Neural crest cell (in vitro differentiated cells): Measurements from ENCODE around the gene NLGN4X. TPM values are rescaled to one million over a fixed set of nuclear protein-coding genes. Genes with fewer than 3 reads are reported as not detected.
A peak's percentile ranks its signal among the peaks of the same experiment; 100 is the strongest.

ENCODE experiments used
- DNase-seq: peaks from one replicate; pipeline ENCODE4 v3.0.0; 2021; ENCODE audit warnings: low read depth, mixed read lengths, low spot score
- H3K27ac Mint-ChIP-seq: one replicate; pipeline ENCODE4 v1.8.0; 2021; ENCODE audit warnings: mild to moderate bottlenecking, mixed read lengths; ENCODE audit not compliant: unreplicated experiment
- H3K27me3 Mint-ChIP-seq: 2 replicates; pipeline ENCODE4 v1.8.0; 2021; ENCODE audit warnings: low read depth, mild to moderate bottlenecking, mixed read lengths
- H3K36me3 Mint-ChIP-seq: 2 replicates; pipeline ENCODE4 v1.8.0; 2021; ENCODE audit warnings: low read depth, mild to moderate bottlenecking, mixed read lengths
- H3K4me1 Mint-ChIP-seq: 2 replicates; pipeline ENCODE4 v1.8.0; 2021; ENCODE audit warnings: mixed read lengths
- H3K4me3 Mint-ChIP-seq: one replicate; pipeline ENCODE4 v1.8.0; 2021; ENCODE audit warnings: mild to moderate bottlenecking, mixed read lengths
- H3K9me3 Mint-ChIP-seq: 2 replicates; pipeline ENCODE4 v1.8.0; 2021; ENCODE audit warnings: mixed read lengths
- total RNA-seq: library from RNA; stranded (reverse); gene quantifications from 2 replicates; pipeline ENCODE4 v1.2.1, GENCODE V29; 2021
- TF ChIP-seq, protein P1 (sequence below): fragments of 200-600 bp; sonication (generic); conservative IDR thresholded peaks from 2 replicates; pipeline ENCODE4 v1.5.0; 2021; ENCODE audit warnings: antibody characterized with exemption, mild to moderate bottlenecking

Gene NLGN4X
- total RNA-seq, 1 donor from 2014 or later = 57.8 TPM

DNA sequence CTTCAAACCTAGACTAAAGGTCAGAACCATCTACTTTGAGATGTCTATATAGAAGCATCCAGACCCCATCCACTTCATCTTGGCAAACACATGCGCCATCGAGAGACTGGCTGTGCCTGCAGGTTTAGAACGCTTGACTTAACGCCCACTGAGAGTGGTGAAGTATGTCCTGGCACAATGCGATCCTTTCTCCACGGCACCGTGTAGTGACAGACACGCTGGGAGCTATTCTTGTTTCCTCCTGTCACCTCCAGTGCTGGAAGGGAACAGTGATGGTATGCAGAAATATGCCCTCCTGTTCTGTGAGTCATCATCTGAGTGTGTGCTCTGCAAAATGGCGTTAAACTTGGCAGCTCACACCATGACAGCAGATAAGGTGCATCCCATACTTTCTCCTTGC, 330.2 kb downstream of the NLGN4X start:
- no peak overlapping the region for H3K27ac Mint-ChIP-seq
- H3K36me3 Mint-ChIP-seq = peaks cover 19% of the 10 kb centered on the region
- no peaks in the 10 kb centered on the region for H3K27me3 Mint-ChIP-seq
- H3K9me3 Mint-ChIP-seq = no peaks in the 10 kb centered on the region
- H3K4me3 Mint-ChIP-seq = no peak overlapping the region
- TF ChIP-seq, protein P1, sequence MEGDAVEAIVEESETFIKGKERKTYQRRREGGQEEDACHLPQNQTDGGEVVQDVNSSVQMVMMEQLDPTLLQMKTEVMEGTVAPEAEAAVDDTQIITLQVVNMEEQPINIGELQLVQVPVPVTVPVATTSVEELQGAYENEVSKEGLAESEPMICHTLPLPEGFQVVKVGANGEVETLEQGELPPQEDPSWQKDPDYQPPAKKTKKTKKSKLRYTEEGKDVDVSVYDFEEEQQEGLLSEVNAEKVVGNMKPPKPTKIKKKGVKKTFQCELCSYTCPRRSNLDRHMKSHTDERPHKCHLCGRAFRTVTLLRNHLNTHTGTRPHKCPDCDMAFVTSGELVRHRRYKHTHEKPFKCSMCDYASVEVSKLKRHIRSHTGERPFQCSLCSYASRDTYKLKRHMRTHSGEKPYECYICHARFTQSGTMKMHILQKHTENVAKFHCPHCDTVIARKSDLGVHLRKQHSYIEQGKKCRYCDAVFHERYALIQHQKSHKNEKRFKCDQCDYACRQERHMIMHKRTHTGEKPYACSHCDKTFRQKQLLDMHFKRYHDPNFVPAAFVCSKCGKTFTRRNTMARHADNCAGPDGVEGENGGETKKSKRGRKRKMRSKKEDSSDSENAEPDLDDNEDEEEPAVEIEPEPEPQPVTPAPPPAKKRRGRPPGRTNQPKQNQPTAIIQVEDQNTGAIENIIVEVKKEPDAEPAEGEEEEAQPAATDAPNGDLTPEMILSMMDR = no peak
- DNase-seq = no peak
- no peaks in the 10 kb centered on the region for H3K4me1 Mint-ChIP-seq

DNA sequence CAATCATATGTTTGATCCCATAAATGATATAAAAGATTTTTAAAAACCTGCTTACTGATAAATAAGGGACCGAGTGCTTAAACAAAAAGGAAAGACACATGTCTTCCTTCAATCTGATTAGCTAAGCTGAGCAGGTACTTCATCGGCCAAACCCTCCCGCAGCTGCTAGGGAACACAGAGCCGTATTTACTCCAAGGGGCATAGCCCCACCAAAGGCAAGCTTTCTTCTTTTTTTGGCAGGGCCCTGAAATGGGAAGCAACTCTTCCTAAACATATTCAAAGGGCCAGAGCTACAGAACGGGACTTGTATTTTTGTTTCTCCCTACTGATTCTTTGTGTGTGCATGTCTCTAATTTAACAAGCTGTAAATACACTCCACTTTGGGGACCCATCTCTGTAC, 337.3 kb downstream of the NLGN4X start:
- no peak for DNase-seq
- Mint-ChIP-seq H3K27me3 (no peaks in the 10 kb centered on the region), H3K27ac (no peak overlapping the region), H3K36me3 (peaks cover 21% of the 10 kb centered on the region), H3K9me3 (no peaks in the 10 kb centered on the region), H3K4me3 (no peak overlapping the region), H3K4me1 (no peaks in the 10 kb centered on the region)
- TF ChIP-seq, protein P1 = no peak

DNA sequence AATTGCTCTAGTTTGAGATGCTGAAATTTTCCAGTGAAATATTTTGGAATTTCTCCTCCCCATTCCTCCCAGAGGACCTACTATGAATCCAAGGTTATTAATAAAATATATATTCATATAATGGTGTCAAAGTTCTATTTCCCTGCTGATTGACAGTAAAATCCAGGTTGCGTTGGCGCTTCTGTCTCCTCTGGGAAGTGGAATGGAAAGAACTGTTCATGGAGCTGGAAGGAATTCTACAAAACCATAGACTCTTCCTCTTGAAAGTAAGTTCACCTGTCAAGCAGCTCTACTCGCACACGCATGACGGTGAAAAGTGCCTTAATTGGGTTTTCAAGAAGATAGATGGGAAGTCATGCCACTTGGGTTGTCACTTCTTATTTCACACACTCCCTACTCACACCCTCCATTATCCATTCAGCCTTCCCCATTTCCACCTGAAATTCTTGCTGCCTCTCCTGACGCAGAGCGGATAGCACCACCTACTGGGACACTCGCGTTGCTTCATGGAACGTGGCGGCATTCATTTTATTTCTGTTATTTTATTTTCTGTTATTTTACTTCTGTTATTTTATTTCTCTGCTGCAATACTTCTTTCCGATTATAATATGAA, 351.6 kb downstream of the NLGN4X start:
- H3K27ac Mint-ChIP-seq = no peak overlapping the region
- no peaks in the 10 kb centered on the region for H3K27me3 Mint-ChIP-seq
- no peak overlapping the region for H3K4me3 Mint-ChIP-seq

DNA sequence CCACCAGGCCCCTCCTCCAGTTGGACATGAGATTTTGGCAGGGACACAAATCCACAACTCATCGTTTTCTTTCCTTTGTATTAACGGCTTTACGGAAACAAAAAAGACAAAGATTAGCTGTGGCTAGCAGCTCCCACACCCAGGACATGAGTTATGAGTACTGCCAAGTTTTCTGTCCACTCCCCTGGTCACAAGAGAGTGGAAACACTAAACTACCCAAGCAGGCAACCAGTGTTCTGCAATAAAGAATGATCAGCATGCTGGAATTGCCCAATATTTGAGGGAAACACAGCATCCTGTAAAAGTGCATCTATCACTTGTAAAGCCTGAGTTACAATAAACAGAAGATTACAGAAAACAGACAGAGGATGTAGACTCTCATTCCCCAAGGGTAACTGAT, 358.4 kb downstream of the NLGN4X start:
- Mint-ChIP-seq H3K27me3 (no peaks in the 10 kb centered on the region), H3K27ac (no peak overlapping the region), H3K36me3 (peaks cover 3% of the 10 kb centered on the region), H3K4me1 (no peaks in the 10 kb centered on the region), H3K4me3 (no peak overlapping the region), H3K9me3 (peaks cover 4% of the 10 kb centered on the region)
- DNase-seq = no peak
- TF ChIP-seq, protein P1 = no peak

More for the DNA sequence above, 351.6 kb downstream of the NLGN4X start:
- TF ChIP-seq, protein P1 = peak; percentile 87
- Mint-ChIP-seq H3K9me3 (no peaks in the 10 kb centered on the region), H3K4me1 (no peaks in the 10 kb centered on the region), H3K36me3 (no peaks in the 10 kb centered on the region)
- DNase-seq = peak; percentile 25

DNA sequence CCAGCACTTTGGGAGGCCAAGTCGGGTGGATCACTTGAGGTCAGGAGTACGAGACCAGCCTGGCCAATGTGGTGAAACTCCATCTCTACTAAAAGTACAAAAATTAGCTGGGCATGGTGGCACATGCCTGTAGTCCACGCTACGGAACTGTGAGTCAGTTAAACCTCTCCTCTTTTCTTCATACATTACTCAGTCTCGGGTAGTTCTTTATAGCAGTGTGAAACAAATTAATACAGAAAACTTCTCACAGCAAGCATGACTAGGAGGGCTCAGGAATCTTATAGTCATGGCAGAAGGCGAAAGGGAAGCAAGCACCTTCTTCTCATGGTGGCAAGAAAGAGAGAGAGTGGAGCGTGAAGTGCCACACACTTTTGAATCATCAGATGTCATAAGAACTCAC, 358.9 kb downstream of the NLGN4X start:
- Mint-ChIP-seq H3K27ac (no peak overlapping the region), H3K36me3 (peaks cover 3% of the 10 kb centered on the region), H3K27me3 (no peaks in the 10 kb centered on the region), H3K9me3 (peaks cover 4% of the 10 kb centered on the region), H3K4me3 (no peak overlapping the region), H3K4me1 (no peaks in the 10 kb centered on the region)
- DNase-seq = no peak
- TF ChIP-seq, protein P1 = no peak
